Peyer's patch (tissue), 4 donors: Measurements from ENCODE around the gene PCYT1A.

Source experiments
- POLR2A ChIP-seq, 2 donors: fragments of 450-650 bp; IDR thresholded peaks; one replicate each; pipeline ENCODE4 v1.5.1; 2017; ENCODE audit warnings: antibody characterized with exemption in 2 of 2, mild to moderate bottlenecking in 2 of 2, moderate library complexity in 2 of 2
- TF ChIP-seq, protein P1 (sequence below), 6 experiments: fragments of 450-650 bp in 4 of 6; fragments of 200-600 bp in 2 of 6; sonication (generic) in 1 of 6; IDR thresholded peaks; one replicate each; pipeline ENCODE4 v1.5.1; 2017 to 2019; ENCODE audit warnings: antibody characterized with exemption in 6 of 6, mild to moderate bottlenecking in 3 of 6, moderate library complexity in 1 of 6

DNA sequence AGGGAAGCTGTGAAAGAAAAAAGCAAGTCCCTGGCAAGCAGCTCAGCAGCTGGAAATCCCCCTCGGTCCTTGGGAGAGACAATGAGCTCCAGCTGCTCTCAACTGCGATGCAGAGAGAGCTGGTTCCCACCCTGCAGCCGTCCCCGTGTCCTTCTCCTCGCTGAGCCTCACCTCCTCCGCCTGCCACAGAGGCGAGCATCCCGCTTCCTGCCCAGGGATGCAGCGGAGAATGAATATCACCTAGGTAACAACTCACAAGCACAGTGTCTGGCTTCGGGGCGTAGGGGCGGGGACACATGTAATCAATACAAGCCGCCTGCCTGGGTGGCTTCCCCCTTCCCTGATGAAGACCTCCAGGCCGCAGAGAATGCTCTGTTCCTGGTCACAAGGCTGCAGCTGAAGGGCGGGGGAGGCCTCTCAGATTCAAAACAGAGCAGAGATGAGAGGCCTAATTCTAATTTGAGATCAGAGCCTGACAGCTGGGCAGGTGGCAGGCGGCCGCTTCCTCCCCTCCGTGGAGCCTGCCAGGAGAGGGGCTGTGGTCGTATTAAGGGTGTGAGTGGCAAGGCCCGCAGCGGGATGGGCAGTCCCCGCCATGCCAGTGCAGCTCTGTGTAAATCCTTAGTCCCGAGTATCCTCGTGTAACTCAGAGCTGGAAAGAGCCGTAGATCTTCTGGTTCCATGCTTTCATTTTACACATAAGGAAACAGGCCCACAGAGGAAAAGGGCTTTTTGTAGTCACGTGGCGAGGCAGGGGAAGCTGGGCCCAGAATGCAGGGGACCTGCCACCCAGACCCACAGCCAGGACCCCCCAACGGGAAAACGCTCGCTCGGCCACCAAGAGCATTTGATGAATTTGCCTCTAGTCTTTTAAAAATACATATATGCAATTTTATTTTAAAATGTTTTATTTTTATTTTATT is 100.6 kb downstream of the PCYT1A start:
- TF ChIP-seq, protein P1, sequence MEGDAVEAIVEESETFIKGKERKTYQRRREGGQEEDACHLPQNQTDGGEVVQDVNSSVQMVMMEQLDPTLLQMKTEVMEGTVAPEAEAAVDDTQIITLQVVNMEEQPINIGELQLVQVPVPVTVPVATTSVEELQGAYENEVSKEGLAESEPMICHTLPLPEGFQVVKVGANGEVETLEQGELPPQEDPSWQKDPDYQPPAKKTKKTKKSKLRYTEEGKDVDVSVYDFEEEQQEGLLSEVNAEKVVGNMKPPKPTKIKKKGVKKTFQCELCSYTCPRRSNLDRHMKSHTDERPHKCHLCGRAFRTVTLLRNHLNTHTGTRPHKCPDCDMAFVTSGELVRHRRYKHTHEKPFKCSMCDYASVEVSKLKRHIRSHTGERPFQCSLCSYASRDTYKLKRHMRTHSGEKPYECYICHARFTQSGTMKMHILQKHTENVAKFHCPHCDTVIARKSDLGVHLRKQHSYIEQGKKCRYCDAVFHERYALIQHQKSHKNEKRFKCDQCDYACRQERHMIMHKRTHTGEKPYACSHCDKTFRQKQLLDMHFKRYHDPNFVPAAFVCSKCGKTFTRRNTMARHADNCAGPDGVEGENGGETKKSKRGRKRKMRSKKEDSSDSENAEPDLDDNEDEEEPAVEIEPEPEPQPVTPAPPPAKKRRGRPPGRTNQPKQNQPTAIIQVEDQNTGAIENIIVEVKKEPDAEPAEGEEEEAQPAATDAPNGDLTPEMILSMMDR (IDR thresholded peaks at IDR 0.05) = no peak
- no peak for TF ChIP-seq POLR2A (IDR thresholded peaks at IDR 0.05)
